ENCODE measurements around the gene TMEM179.
"Not testable (repeated sequence)": the region's sequence is repeated elsewhere in the genome, so short reads cannot be mapped to it uniquely, and the experiment has no call there.

The TMEM179 gene

GRCh38 chr14:104585966-104586697, 18.4 kb downstream of the TMEM179 start:
- no peak for DNase-seq

- no peak for DNase-seq
Observed at GRCh38 chr14:104584557-104584956, 20.0 kb downstream of the TMEM179 start.

GRCh38 chr14:104583424-104584306, 20.9 kb downstream of the TMEM179 start:
- DNase-seq = no peak

GRCh38 chr14:104582662-104583061, 21.9 kb downstream of the TMEM179 start:
- DNase-seq = no peak

- no peak for DNase-seq
Observed at GRCh38 chr14:104582005-104582404, 22.6 kb downstream of the TMEM179 start.

GRCh38 chr14:104581521-104581920, 23.1 kb downstream of the TMEM179 start:
- no peak for DNase-seq

GRCh38 chr14:104580961-104581360, 23.6 kb downstream of the TMEM179 start:
- no peak for DNase-seq

GRCh38 chr14:104579939-104580338, 24.6 kb downstream of the TMEM179 start:
- not testable (repeated sequence) for DNase-seq

GRCh38 chr14:104579507-104579906, 25.1 kb downstream of the TMEM179 start, which contains the start of gene C14orf180:
Gene C14orf180 (plus strand): TSS chr14:104579764. CDS start chr14:104586431, 6,667 bp downstream.
- DNase-seq = no peak

- DNase-seq = no peak
Observed at GRCh38 chr14:104578321-104578720, 26.3 kb downstream of the TMEM179 start.

- no peak for DNase-seq
Observed at GRCh38 chr14:104577847-104578301, 26.7 kb downstream of the TMEM179 start.

GRCh38 chr14:104577426-104577825, 27.1 kb downstream of the TMEM179 start:
- DNase-seq = no peak

GRCh38 chr14:104576970-104577332, 27.6 kb downstream of the TMEM179 start:
- no peak for DNase-seq

GRCh38 chr14:104576232-104576969, 28.2 kb downstream of the TMEM179 start:
- no peak for DNase-seq

GRCh38 chr14:104574978-104575583, 29.5 kb downstream of the TMEM179 start:
- no peak for DNase-seq

- no peak for DNase-seq
Observed at GRCh38 chr14:104574536-104574935, 30.0 kb downstream of the TMEM179 start.

- no peak for DNase-seq
Observed at GRCh38 chr14:104573930-104574329, 30.6 kb downstream of the TMEM179 start.

- no peak for DNase-seq
Observed at GRCh38 chr14:104572668-104573067, 31.9 kb downstream of the TMEM179 start.

GRCh38 chr14:104572024-104572626, 32.4 kb downstream of the TMEM179 start:
- no peak for DNase-seq

GRCh38 chr14:104571246-104571645, 33.3 kb downstream of the TMEM179 start:
- no peak for DNase-seq

GRCh38 chr14:104569435-104569834, 35.1 kb downstream of the TMEM179 start:
- no peak for DNase-seq

- DNase-seq = no peak
Observed at GRCh38 chr14:104568620-104569019, 36.0 kb downstream of the TMEM179 start.
